Thymus (tissue), 11 donors: ENCODE data around the gene AHCYL1. TPM values are rescaled to one million over a fixed set of nuclear protein-coding genes. Genes with fewer than 3 reads are reported as not detected.

Source experiments
- DNase-seq, 9 donors: peaks; one replicate each; pipeline ENCODE4 v3.0.0-alpha.2; 2013; ENCODE audit warnings: low spot score in 9 of 9, low read depth in 6 of 9, missing footprints in 1 of 9
- H3K27ac ChIP-seq, 2 donors: one replicate each; pipeline ENCODE4 v1.5.1; 2013; ENCODE audit warnings: control low read depth in 1 of 2, low read depth in 1 of 2, low read length in 1 of 2, mild to moderate bottlenecking in 1 of 2, moderate library complexity in 1 of 2
- H3K27me3 ChIP-seq, 2 donors: one replicate each; pipeline ENCODE4 v1.5.1; 2013; ENCODE audit warnings: low read length in 1 of 2; ENCODE audit not compliant: control insufficient read depth in 2 of 2, insufficient read depth in 1 of 2
- H3K36me3 ChIP-seq, 2 donors: one replicate each; pipeline ENCODE4 v1.5.1; 2013; ENCODE audit warnings: low read length in 1 of 2, mild to moderate bottlenecking in 1 of 2, moderate library complexity in 1 of 2; ENCODE audit not compliant: control insufficient read depth in 2 of 2, insufficient read depth in 2 of 2
- H3K4me1 ChIP-seq, 2 donors: one replicate each; pipeline ENCODE4 v1.5.1; 2013; ENCODE audit warnings: low read length in 2 of 2; ENCODE audit not compliant: control insufficient read depth in 2 of 2, insufficient read depth in 2 of 2
- H3K4me3 ChIP-seq, 2 donors: one replicate each; pipeline ENCODE4 v1.5.1; 2013; ENCODE audit warnings: low read length in 2 of 2, control low read depth in 1 of 2, mild to moderate bottlenecking in 1 of 2
- H3K9me3 ChIP-seq, 2 donors: one replicate each; pipeline ENCODE4 v1.5.1; 2013; ENCODE audit warnings: low read length in 1 of 2, mild to moderate bottlenecking in 1 of 2; ENCODE audit not compliant: control insufficient read depth in 2 of 2, insufficient read depth in 1 of 2
- WGBS: extraction: QIAGEN DNeasy Blood & Tissue Kit; methylation state at CpG from one replicate; pipeline ENCODE4 v1.1.7; 2013; 5-methylcytosine and 5-hydroxymethylcytosine counted together
- polyA plus RNA-seq: library from polyadenylated mRNA; stranded (reverse); fragments of 200-250 nt; gene quantifications from one replicate; pipeline ENCODE4 v1.2.3, GENCODE V29; 2013
- total RNA-seq: library from RNA; stranded (reverse); fragments of 120-200 nt; gene quantifications from one replicate; pipeline ENCODE4 v1.2.4, GENCODE V29; 2013
- donor health status: healthy.

The AHCYL1 gene
- total and polyA plus RNA-seq, 2 donors, result 19.3 to 33.7 TPM

DNA sequence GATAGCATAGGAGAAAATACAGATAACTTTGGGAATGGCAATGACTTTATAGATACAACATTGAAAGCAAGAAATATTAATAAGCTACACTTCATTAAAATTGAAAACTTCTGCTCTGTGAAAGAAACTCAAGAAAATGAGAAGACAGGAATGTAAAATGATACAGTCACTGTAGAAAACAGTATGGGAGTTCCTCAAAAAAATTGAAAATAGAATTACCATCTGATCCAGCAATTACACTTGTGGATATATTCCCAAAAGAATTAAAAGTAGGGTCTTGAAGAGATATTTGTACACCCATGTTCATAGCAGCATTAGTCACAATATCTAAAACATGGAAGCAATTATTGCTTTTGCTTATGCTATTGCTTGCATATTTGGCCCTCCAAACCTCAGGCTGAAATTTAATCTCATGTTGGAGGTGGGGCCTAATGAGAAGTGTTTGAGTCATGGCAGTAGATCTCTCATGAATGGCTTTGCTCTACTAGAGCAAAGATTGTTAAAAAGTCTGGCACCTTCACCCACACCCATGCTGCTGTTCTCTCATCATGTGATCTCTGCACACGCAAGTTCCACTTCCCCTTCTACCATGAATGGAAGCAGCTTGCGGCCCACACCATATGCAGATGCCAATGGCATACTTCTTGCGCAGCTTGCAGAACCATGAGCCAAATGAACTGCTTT is 15.3 kb upstream of the AHCYL1 start:
- no peak overlapping the region for H3K27ac ChIP-seq
- WGBS, result 95% methylated on average over 3 of the region's 3 CpGs

DNA sequence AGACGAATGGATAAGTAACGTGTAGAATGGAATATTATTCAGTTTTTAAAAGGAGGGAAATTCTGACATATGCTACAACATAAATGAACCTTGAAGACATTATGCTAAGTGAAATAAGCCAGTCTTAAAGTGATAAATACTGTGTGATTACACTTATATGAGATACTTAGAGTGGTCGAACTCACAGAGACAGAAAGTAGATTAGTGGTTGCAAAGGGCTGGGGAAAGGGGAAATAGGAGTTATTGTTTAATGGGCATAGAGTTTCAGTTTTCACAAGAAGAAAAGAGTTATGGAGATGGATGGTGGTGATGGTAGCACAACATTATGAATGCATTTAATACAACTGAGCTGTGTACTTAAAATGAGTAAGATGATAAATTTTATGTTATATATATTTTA is 14.7 kb upstream of the AHCYL1 start:
- H3K4me3 ChIP-seq, result no peak overlapping the region
- DNase-seq, result no peak
- no peaks in the 10 kb centered on the region for H3K36me3 ChIP-seq
- no peak overlapping the region for H3K27ac ChIP-seq
- 97% methylated on average over 3 of the region's 3 CpGs for WGBS
- no peaks in the 10 kb centered on the region for H3K4me1 ChIP-seq
- no peaks in the 10 kb centered on the region for H3K27me3 ChIP-seq
- H3K9me3 ChIP-seq, result no peaks in the 10 kb centered on the region

More for the DNA sequence above, 15.3 kb upstream of the AHCYL1 start:
- no peak overlapping the region for H3K4me3 ChIP-seq
- no peaks in the 10 kb centered on the region for H3K4me1 ChIP-seq
- no peaks in the 10 kb centered on the region for H3K9me3 ChIP-seq
- H3K36me3 ChIP-seq, result no peaks in the 10 kb centered on the region
- no peaks in the 10 kb centered on the region for H3K27me3 ChIP-seq
- no peak for DNase-seq

DNA sequence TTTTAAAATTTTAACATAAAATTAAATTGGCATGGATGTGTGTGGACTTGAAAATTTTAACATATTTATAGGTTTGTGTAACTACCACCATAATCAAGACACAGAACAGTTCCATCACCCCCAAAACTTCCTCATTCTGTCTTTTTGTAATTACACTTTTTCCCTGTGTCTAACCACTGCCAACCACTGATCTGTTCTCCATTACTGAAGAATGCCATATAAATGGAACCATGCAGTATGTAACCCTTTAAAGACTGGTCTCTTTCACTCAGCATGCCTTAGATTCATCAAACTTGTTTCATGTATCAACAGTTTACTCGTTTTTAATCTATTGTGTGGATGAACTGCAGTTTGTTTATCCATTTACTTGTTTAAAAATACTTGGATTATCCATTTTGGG is 13.0 kb upstream of the AHCYL1 start:
- no peaks in the 10 kb centered on the region for H3K9me3 ChIP-seq
- DNase-seq, result no peak
- H3K27me3 ChIP-seq, result no peaks in the 10 kb centered on the region
- no peaks in the 10 kb centered on the region for H3K36me3 ChIP-seq
- H3K4me3 ChIP-seq, result no peak overlapping the region
- WGBS, result 69% methylated on average over 1 of the region's 1 CpG
- no peak overlapping the region for H3K27ac ChIP-seq
- no peaks in the 10 kb centered on the region for H3K4me1 ChIP-seq

DNA sequence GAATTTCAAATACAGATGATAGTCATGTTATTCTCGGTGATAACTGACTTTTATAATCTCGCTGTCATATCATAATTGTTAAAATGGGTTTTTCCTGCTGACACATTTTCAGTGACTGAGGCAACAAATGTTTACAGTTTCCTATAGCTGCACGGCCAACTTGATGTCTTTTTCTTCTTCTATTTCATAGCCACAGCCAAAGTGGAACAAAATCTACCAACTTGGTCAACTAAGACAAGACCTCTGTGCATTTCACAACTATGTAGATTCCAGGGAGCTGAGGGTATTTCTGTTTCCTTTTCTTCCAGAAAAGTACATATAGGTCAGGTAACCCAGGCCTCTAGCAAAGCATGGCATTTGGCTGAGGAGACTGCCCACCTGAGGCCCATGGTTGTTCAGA is 10.4 kb upstream of the AHCYL1 start:
- Histone ChIP-seq H3K27me3 (no peaks in the 10 kb centered on the region), H3K4me1 (no peaks in the 10 kb centered on the region), H3K9me3 (no peaks in the 10 kb centered on the region), H3K27ac (no peak overlapping the region), H3K36me3 (no peaks in the 10 kb centered on the region), H3K4me3 (no peak overlapping the region)
- WGBS, result 95% methylated on average over 3 of the region's 3 CpGs
- no peak for DNase-seq

DNA sequence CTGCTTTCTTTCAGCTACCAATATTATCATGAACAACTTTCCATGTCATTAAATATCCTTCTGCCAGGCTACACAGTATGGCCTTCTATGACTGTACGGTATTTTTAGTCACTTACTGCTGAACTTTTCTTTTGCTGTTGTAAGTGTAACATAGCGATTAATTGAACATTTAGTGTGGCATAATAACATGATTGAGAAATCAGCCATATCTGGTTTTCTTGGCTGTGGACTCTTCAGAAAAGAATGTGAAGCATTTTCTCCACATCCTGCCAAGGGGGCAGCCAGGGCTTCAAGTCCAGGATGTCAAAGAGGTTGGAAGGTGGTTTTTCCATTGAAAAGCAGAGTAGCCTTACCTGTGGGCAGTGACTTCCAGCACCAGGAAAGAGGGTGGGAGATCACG is 8.8 kb upstream of the AHCYL1 start:
- H3K4me1 ChIP-seq, result peaks cover 0 to 5% of the 10 kb centered on the region in 2 donors
- no peak overlapping the region for H3K4me3 ChIP-seq
- H3K9me3 ChIP-seq, result no peaks in the 10 kb centered on the region
- DNase-seq, result no peak
- WGBS, result 97% methylated on average over 3 of the region's 3 CpGs
- H3K27me3 ChIP-seq, result no peaks in the 10 kb centered on the region
- H3K27ac ChIP-seq, result no peak overlapping the region
- no peaks in the 10 kb centered on the region for H3K36me3 ChIP-seq

DNA sequence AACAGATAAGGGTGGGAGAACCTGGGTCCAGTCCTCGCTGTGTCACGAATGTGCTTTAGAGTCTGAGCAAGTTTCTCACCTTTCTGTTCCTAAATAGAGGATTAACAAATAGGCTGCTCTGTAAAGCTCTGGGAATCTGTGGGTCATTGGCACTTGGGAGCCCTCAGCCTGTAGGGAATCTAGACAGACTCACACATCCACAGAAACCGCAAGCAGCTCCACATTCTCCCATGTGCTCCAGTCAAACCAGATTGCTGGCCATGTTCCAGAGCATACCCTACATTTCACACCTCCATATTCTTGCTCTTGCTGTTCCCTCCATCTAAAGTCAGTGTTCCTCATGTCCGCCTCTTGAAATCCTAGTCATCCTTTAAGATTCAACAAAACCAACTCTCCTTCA is 7.8 kb upstream of the AHCYL1 start:
- Histone ChIP-seq H3K27me3 (no peaks in the 10 kb centered on the region), H3K4me3 (no peak overlapping the region), H3K27ac (no peak overlapping the region), H3K36me3 (no peaks in the 10 kb centered on the region), H3K4me1 (peaks cover 0 to 5% of the 10 kb centered on the region in 2 donors), H3K9me3 (no peaks in the 10 kb centered on the region)
- 99% methylated on average over 4 of the region's 4 CpGs for WGBS
- no peak for DNase-seq

DNA sequence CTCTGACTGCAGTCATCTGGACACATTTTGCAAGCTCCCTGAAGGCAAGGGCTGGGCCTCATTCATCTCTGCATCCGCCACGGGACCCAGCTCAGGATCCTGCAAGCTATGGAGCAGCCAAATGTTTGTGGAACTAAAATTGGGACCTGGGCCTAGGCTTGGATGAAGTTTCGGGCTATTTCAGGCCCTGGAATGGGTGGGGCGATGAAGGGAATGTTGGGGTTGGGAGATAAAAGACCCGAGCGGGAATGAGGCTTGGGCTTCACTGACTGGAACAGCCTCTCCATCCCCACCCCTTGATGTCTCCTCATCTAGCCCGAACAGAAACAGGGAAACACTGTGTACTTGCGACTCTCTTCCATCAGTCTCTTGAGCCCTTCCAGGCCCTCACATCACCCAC is 7.3 kb upstream of the AHCYL1 start:
- no peaks in the 10 kb centered on the region for H3K27me3 ChIP-seq
- no peaks in the 10 kb centered on the region for H3K9me3 ChIP-seq
- peaks cover 0 to 7% of the 10 kb centered on the region in 2 donors for H3K4me1 ChIP-seq
- 94% methylated on average over 8 of the region's 8 CpGs for WGBS
- no peak for DNase-seq
- no peak overlapping the region for H3K4me3 ChIP-seq
- no peaks in the 10 kb centered on the region for H3K36me3 ChIP-seq
- H3K27ac ChIP-seq, result no peak overlapping the region

DNA sequence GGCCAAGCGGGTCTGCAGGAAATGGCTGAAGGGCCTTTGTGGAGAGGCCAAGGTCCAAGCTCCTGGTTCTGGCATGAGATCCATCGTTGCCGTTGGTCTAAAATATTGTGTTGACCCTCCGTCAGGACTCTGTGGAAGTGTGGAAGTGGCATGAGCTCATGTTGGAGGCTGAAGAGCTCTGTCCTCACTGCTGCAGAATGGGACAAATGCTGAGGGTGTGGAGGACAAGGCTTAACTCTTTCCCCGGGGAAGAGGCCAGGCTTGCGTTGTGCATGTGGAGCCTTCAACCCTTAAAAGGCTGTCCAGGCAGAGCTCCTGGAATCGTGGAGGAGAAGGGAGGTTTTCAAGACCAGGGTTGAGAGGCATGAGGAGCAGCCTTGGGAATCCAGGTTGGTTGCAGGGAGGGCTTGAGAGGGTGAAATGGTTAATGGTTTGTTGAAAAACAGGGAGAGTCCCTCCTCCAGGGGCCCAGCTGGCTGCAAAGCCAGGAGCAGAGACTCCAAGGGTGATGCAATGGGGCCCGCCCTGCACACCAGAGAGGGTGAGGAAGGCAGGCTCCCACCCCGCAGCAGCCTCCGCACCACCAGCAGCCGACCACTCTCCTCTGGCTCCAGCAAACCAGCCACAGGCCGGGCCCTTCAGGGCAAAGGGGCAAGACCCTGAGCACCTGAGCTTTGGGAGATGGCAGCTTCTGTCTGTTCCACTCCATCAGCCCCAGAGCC is 6.7 kb upstream of the AHCYL1 start:
- H3K27ac ChIP-seq, result no peak overlapping the region
- WGBS, result 94% methylated on average over 12 of the region's 12 CpGs
- H3K4me1 ChIP-seq, result peaks cover 0 to 7% of the 10 kb centered on the region in 2 donors
- no peaks in the 10 kb centered on the region for H3K27me3 ChIP-seq
- no peaks in the 10 kb centered on the region for H3K36me3 ChIP-seq
- no peak overlapping the region for H3K4me3 ChIP-seq
- no peaks in the 10 kb centered on the region for H3K9me3 ChIP-seq
- no peak for DNase-seq

DNA sequence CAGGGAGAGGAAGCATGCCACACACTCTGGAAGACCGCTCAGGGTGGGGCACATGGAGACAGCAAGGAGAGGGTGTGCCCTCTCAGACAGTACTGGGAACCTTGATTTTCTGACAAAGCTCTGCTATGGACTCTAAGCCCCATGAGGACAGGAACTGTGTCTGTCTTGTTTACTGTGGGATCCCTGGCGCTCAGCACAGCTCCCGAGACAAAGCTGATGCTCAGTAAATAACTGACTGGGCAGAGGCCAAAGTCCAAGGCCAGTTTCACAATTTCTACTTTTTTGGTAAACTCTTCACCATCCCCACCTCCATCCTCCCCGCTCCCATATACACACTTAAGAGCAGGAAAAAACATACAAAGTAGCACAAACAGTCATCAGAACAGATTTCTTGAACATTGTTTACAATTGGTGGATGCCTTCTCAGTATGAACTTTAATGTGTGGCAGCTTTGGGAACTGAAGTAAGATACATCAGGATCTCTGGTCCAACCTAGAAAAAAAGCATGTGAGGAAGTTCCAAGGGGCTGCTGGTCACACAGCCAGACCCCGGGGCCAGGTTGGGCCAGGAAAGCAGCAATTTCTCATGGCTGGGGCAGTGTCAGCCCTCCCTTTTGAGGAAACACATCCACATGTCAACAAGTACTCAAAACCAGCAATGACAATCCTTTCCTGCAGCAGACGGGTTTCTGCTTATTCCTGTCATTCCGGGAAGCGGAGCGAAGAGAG is 5.6 kb upstream of the AHCYL1 start:
- Histone ChIP-seq H3K4me3 (no peak overlapping the region), H3K4me1 (peaks cover 0 to 8% of the 10 kb centered on the region in 2 donors), H3K36me3 (no peaks in the 10 kb centered on the region), H3K9me3 (no peaks in the 10 kb centered on the region), H3K27me3 (no peaks in the 10 kb centered on the region), H3K27ac (no peak overlapping the region)
- 89% methylated on average over 9 of the region's 9 CpGs for WGBS
- no peak for DNase-seq
